Measurements from ENCODE around the gene STK39.

Gene STK39

DNA sequence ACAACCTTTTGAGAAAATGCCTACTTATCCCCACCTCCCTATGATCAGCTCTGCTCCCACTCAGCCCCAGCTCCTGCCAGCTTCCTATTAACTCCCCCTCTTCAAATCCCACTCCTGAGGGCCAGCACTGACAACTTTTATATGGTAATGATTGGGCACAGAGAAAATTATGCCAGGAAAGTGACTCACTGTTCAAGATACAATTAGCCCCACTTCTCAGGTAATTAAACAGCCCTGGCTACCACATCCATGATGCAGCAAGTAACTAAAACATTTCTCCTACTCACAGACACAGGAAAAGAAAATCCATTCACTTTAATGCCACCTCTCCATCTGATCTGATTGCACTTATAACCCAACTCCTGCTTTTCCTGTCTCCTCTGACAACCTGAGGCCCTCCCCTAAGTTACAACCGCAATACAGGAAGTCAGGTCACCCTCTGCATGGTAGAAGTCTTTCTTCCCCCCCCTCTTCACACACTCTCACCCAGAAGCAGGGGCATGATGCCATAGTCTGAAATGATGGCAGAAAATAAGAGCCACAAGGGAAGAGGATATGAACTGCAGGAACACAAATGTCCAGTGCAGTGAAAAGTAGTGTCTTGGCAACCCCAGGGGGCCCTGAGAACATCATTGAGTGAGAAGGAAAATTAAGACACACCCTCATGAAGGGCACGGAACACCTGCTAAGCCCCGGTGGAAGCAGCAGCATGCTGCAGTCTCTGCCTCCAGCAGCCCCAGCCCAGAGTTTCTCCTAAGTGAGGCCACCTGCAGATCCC lies 54.4 kb downstream of the STK39 start:
- no peak overlapping the region for H3K4me3 ChIP-seq (replicated peaks; ENCODE audit: low read depth, low read length)
- DNase-seq (ENCODE audit: low read depth): peak; percentile 29
- no peak for TF ChIP-seq CTCF (IDR thresholded peaks at IDR 0.05; ENCODE audit: low read length, missing control alignments)

GRCh38 chr2:168191955-168192785 lies 55.2 kb downstream of the STK39 start:
- no peak overlapping the region for H3K4me3 ChIP-seq (replicated peaks; ENCODE audit: low read depth, low read length)
- DNase-seq (ENCODE audit: low read depth): peak; percentile 57
- TF ChIP-seq CTCF (IDR thresholded peaks at IDR 0.05; ENCODE audit: low read length, missing control alignments): no peak

- TF ChIP-seq CTCF (IDR thresholded peaks at IDR 0.05; ENCODE audit: low read length, missing control alignments): no peak
- no peak for DNase-seq (ENCODE audit: low read depth)
- H3K4me3 ChIP-seq (replicated peaks; ENCODE audit: low read depth, low read length): no peak overlapping the region
These were observed 56.6 kb downstream of the STK39 start for GRCh38 chr2:168190590-168191336.

DNA sequence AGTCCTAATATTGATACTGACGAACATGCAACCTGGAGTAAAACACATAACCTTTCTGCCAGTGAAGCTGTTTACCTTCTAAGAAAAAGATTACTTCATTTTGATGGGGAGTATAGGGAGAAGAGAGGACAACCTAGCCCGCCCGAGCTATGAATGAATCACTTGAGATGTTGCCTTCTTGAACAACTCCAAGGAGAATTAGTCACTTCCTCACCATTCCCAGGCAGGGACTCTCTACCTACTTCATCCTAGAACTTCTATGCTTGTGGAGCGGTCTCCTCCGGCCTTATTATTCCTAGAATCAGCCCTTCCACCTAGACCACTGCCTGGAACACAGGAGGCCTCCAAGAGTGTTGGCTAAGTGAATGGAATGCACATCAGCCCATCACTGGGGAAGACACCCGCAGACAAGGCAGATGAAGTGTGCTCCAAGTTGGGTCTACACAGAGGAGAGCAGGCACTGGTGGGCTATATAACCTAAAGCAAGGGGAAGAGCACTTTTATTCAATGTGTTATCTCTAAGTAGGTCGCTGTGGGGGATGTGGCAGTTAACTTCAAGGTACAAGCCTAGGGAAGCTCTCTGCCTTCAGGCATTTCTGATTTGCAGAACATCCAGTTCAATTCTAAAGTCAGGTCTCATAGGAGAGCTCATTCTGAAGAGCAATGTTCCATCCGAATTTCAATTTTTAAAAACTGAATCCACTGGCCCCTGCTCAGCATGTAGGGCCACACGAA lies 57.4 kb downstream of the STK39 start:
- no peak for TF ChIP-seq CTCF (IDR thresholded peaks at IDR 0.05; ENCODE audit: low read length, missing control alignments)
- no peak overlapping the region for H3K4me3 ChIP-seq (replicated peaks; ENCODE audit: low read depth, low read length)
- peak; percentile 69 for DNase-seq (ENCODE audit: low read depth)

GRCh38 chr2:168188002-168188401 lies 59.4 kb downstream of the STK39 start:
- H3K4me3 ChIP-seq (replicated peaks; ENCODE audit: low read depth, low read length): no peak overlapping the region
- no peak for TF ChIP-seq CTCF (IDR thresholded peaks at IDR 0.05; ENCODE audit: low read length, missing control alignments)
- no peak for DNase-seq (ENCODE audit: low read depth)

GRCh38 chr2:168186452-168186851 lies 60.9 kb downstream of the STK39 start:
- no peak for TF ChIP-seq CTCF (IDR thresholded peaks at IDR 0.05; ENCODE audit: low read length, missing control alignments)
- no peak overlapping the region for H3K4me3 ChIP-seq (replicated peaks; ENCODE audit: low read depth, low read length)

More at GRCh38 chr2:168186452-168186851, 60.9 kb downstream of the STK39 start:
- DNase-seq (ENCODE audit: low read depth): no peak
